Caco-2 (cell line): ENCODE measurements around the gene AP5S1. TPM values are rescaled to one million over a fixed set of nuclear protein-coding genes. Genes with fewer than 3 reads are reported as not detected.

Source experiments
- BruUV-seq: library from RNA; stranded (reverse); fragments of 400-500 nt; replicated peaks from 2 replicates; lab custom pipeline; 2021; lab: Mats Ljungman, UMichigan
- CTCF ChIA-PET: fragments of 300-600 bp; sonication (Branson Sonifier 250); formaldehyde crosslinking; loops from one replicate; lab custom pipeline; 2022; ENCODE audit warnings: antibody characterized with exemption; lab: Charles Lee
- POLR2A ChIA-PET: fragments of 300-600 bp; sonication (Branson Sonifier 250); formaldehyde crosslinking; loops from one replicate; lab custom pipeline; 2022; ENCODE audit warnings: antibody characterized with exemption; lab: Charles Lee
- DNase-seq, 2 experiments: peaks; one replicate each; pipeline versions ENCODE4 v3.0.0 to v3.0.0-alpha.2; 2020 to 2022
- H3K27me3 ChIP-seq: replicated peaks from 2 replicates; pipeline ENCODE4 v1.6.0; 2011; ENCODE audit warnings: low read length; ENCODE audit not compliant: control insufficient read depth, insufficient read depth
- H3K36me3 ChIP-seq: 2 replicates; pipeline ENCODE4 v1.5.1; 2011; ENCODE audit warnings: low read length; ENCODE audit not compliant: control insufficient read depth, insufficient read depth
- H3K4me1 ChIP-seq: fragments of 250-450 bp; sonication (Bioruptor Pico); 2 replicates; pipeline ENCODE4 v1.5.1; 2020; ENCODE audit warnings: mild to moderate bottlenecking
- H3K4me3 ChIP-seq: 2 replicates; pipeline ENCODE4 v1.5.1; 2011; ENCODE audit warnings: low read depth, mild to moderate bottlenecking, control low read depth, low read length
- H3K9me3 ChIP-seq: fragments of 250-450 bp; sonication (Bioruptor Pico); 2 replicates; pipeline ENCODE4 v1.5.1; 2020; ENCODE audit warnings: mild to moderate bottlenecking, moderate library complexity
- H3K27ac Mint-ChIP-seq: one replicate; pipeline ENCODE4 v1.8.0; 2022; ENCODE audit warnings: mixed read lengths; ENCODE audit not compliant: unreplicated experiment
- H3K27me3 Mint-ChIP-seq: one replicate; pipeline ENCODE4 v1.8.0; 2022; ENCODE audit warnings: mixed read lengths; ENCODE audit not compliant: insufficient read depth, unreplicated experiment
- H3K36me3 Mint-ChIP-seq: one replicate; pipeline ENCODE4 v1.8.0; 2022; ENCODE audit warnings: mild to moderate bottlenecking, mixed read lengths; ENCODE audit not compliant: insufficient read depth, unreplicated experiment
- H3K4me1 Mint-ChIP-seq: one replicate; pipeline ENCODE4 v1.8.0; 2022; ENCODE audit warnings: low read depth, mixed read lengths; ENCODE audit not compliant: unreplicated experiment
- H3K4me3 Mint-ChIP-seq: one replicate; pipeline ENCODE4 v1.8.0; 2022; ENCODE audit warnings: mild to moderate bottlenecking, moderate library complexity, mixed read lengths; ENCODE audit not compliant: unreplicated experiment
- H3K9me3 Mint-ChIP-seq: one replicate; pipeline ENCODE4 v1.8.0; 2022; ENCODE audit warnings: mixed read lengths; ENCODE audit not compliant: unreplicated experiment
- intact Hi-C: fragments of 100-400 bp; cut with micrococcal nuclease; formaldehyde crosslinking; loops from one replicate; pipeline ENCODE4 v1.10.0; 2022; ENCODE audit not compliant: unreplicated experiment
- total RNA-seq: library from RNA; stranded (reverse); gene quantifications from 2 replicates; pipeline ENCODE4 v1.2.3, GENCODE V29; 2022
- TF ChIP-seq, protein P1 (sequence below), 2 experiments: fragments of 200-600 bp in 1 of 2; IDR thresholded peaks; 1 replicate in 1 of 2; 2 replicates in 1 of 2; pipeline versions ENCODE4 v1.5.1 to v1.8.0; 2011 to 2022; ENCODE audit warnings: antibody characterized with exemption in 1 of 2, control low read depth in 1 of 2, inconsistent platforms in 1 of 2, low read depth in 1 of 2, low read length in 1 of 2, mild to moderate bottlenecking in 1 of 2, moderate library complexity in 1 of 2; ENCODE audit not compliant: insufficient read depth in 1 of 2, severe bottlenecking in 1 of 2, unreplicated experiment in 1 of 2

The AP5S1 gene
- total RNA-seq, 1 experiment from 2014 or later = 17.3 TPM

DNA sequence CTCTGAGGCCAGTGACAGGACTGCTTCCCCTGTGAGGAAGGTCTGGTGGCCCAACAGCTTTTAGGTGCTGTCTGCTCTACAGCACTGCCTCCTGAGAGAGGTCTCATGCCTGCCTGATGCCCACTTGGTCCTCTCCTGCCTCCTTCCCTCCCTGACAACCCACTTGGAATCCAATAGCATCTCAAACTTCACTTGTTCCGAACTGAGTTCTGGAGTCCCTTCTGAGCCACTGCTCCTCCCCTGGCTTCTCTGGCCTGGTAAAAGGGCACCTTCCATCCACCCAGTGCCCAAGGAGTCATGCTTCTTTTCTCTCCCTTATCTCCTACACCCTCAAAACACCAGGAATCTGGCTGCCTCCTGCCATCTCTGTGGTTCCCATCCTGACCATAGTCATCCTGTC, 28.2 kb downstream of the AP5S1 start:
- Histone ChIP-seq H3K9me3 (no peaks in the 10 kb centered on the region), H3K4me3 (no peak overlapping the region), H3K4me1 (peaks cover 10% of the 10 kb centered on the region), H3K27me3 (no peaks in the 10 kb centered on the region), H3K36me3 (no peaks in the 10 kb centered on the region)
- TF ChIP-seq, protein P1, sequence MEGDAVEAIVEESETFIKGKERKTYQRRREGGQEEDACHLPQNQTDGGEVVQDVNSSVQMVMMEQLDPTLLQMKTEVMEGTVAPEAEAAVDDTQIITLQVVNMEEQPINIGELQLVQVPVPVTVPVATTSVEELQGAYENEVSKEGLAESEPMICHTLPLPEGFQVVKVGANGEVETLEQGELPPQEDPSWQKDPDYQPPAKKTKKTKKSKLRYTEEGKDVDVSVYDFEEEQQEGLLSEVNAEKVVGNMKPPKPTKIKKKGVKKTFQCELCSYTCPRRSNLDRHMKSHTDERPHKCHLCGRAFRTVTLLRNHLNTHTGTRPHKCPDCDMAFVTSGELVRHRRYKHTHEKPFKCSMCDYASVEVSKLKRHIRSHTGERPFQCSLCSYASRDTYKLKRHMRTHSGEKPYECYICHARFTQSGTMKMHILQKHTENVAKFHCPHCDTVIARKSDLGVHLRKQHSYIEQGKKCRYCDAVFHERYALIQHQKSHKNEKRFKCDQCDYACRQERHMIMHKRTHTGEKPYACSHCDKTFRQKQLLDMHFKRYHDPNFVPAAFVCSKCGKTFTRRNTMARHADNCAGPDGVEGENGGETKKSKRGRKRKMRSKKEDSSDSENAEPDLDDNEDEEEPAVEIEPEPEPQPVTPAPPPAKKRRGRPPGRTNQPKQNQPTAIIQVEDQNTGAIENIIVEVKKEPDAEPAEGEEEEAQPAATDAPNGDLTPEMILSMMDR (IDR thresholded peaks at IDR 0.05; ENCODE audit: insufficient read depth in 1 of 2, low read depth in 1 of 2, low read length in 1 of 2, severe bottlenecking in 1 of 2, unreplicated experiment in 1 of 2) = no peak
- peaks cover 10% of the 10 kb centered on the region for H3K4me1 Mint-ChIP-seq
- intact Hi-C loops = no loop called here
- peak overlapping the region; percentile 60 for H3K27ac Mint-ChIP-seq
- H3K27me3 Mint-ChIP-seq = no peaks in the 10 kb centered on the region
- ChIA-PET CTCF (no interaction called here), POLR2A (interaction anchor here (1.1 kb wide), 1 partner anchor 23 kb away, joined by 3 read pairs; no protein-coding TSS in a partner anchor)
- H3K9me3 Mint-ChIP-seq = no peaks in the 10 kb centered on the region
- peaks cover 29% of the 10 kb centered on the region for H3K36me3 Mint-ChIP-seq
- DNase-seq = no peak
- no TSS peak for BruUV-seq
- peak overlapping the region; percentile 62 for H3K4me3 Mint-ChIP-seq

DNA sequence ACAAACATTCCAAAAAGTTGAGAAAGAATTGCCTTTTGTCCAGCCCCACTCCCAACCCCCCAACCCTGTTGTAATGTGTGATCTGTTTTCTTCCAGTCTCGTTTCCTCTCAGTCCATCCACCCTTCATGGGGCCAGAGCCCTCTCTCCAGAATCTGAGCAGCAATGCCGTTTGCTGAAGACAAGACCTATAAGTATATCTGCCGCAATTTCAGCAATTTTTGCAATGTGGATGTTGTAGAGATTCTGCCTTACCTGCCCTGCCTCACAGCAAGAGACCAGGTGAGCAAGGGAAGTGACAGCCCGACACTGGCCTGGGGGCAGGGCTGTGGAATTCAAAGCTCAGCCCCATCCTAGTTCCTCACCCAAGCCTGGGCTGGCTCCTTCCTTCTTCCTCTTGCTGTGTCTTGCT, 34.1 kb downstream of the AP5S1 start:
- peaks cover 4% of the 10 kb centered on the region for H3K36me3 ChIP-seq

DNA sequence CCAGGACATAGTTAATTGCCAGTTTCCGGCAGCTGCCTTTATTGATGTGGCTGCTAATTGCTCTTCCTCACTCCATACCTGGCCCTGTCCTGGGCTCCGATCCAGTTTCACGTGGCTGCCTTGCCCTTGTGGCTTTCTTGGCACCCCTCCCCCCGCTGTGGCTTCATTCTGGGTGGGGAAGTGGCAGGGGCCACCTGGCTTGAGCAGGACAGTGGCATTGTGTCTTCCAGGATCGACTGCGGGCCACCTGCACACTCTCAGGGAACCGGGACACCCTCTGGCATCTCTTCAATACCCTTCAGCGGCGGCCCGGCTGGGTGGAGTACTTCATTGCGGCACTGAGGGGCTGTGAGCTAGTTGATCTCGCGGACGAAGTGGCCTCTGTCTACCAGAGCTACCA, 37.1 kb downstream of the AP5S1 start:
- DNase-seq = no peak
- Mint-ChIP-seq H3K4me1 (peaks cover 11% of the 10 kb centered on the region), H3K9me3 (no peaks in the 10 kb centered on the region), H3K27ac (peak overlapping the region; percentile 25), H3K4me3 (no peak overlapping the region), H3K36me3 (peaks cover 83% of the 10 kb centered on the region), H3K27me3 (no peaks in the 10 kb centered on the region)
- H3K27me3 ChIP-seq = no peaks in the 10 kb centered on the region
- peaks cover 11% of the 10 kb centered on the region for H3K36me3 ChIP-seq
- CTCF ChIA-PET = interaction anchor here (0.7 kb wide), 1 partner anchor 70 kb away, joined by 4 read pairs; no protein-coding TSS in a partner anchor
- intact Hi-C loops = loop anchor here (5.0 kb wide), 1 partner anchor 70 kb away; the partner anchor contains the start of gene CENPB
- peaks cover 4% of the 10 kb centered on the region for H3K4me1 ChIP-seq
- H3K4me3 ChIP-seq = no peak overlapping the region
- TF ChIP-seq, protein P1 (IDR thresholded peaks at IDR 0.05; ENCODE audit: insufficient read depth in 1 of 2, low read depth in 1 of 2, low read length in 1 of 2, severe bottlenecking in 1 of 2, unreplicated experiment in 1 of 2) = no peak
- POLR2A ChIA-PET = no interaction called here
- H3K9me3 ChIP-seq = peaks cover 7% of the 10 kb centered on the region; the same call in 1 of the 2 replicates
- no TSS peak for BruUV-seq

More for the DNA sequence above, 34.1 kb downstream of the AP5S1 start:
- Mint-ChIP-seq H3K27ac (peak overlapping the region; percentile 84), H3K27me3 (no peaks in the 10 kb centered on the region), H3K4me3 (peak overlapping the region; percentile 37), H3K36me3 (peaks cover 61% of the 10 kb centered on the region), H3K9me3 (no peaks in the 10 kb centered on the region), H3K4me1 (peaks cover 11% of the 10 kb centered on the region)
- no peaks in the 10 kb centered on the region for H3K27me3 ChIP-seq
- ChIA-PET POLR2A (interaction anchor here (0.7 to 1.2 kb wide), 3 partner anchors 12 to 34 kb away, joined by 4 to 10 read pairs (median 7); partner anchors contain the start of gene AP5S1), CTCF (interaction anchor here (0.7 to 1.4 kb wide), 8 partner anchors 12 to 218 kb away, joined by 3 to 8 read pairs (median 6); partner anchors contain the start of genes AP5S1, CENPB and SPEF1)
- no peaks in the 10 kb centered on the region for H3K9me3 ChIP-seq
- H3K4me1 ChIP-seq = peaks cover 4% of the 10 kb centered on the region
- BruUV-seq = no TSS peak
- H3K4me3 ChIP-seq = no peak overlapping the region
- DNase-seq = peak; percentile 72 to 83
- intact Hi-C loops = loop anchor here (1.0 kb wide), 2 partner anchors 8 to 34 kb away; partner anchors contain the start of genes AP5S1 and MAVS
- TF ChIP-seq, protein P1 (IDR thresholded peaks at IDR 0.05; ENCODE audit: insufficient read depth in 1 of 2, low read depth in 1 of 2, low read length in 1 of 2, severe bottlenecking in 1 of 2, unreplicated experiment in 1 of 2) = no peak
